A673 (cell line): ENCODE results near the gene ZEB2. TPM values are rescaled to one million over a fixed set of nuclear protein-coding genes. Genes with fewer than 3 reads are reported as not detected.
A peak's percentile ranks its signal among the peaks of the same experiment; 100 is the strongest.

ENCODE experiments used
- Bru-seq: library from RNA; stranded (reverse); fragments of 400-500 nt; gene quantifications from one replicate; lab custom pipeline; 2021; lab: Mats Ljungman, UMichigan
- BruChase-seq, 2 experiments: library from RNA; stranded (reverse); fragments of 400-500 nt; gene quantifications; one replicate each; lab custom pipeline; 2021; lab: Mats Ljungman, UMichigan
- BruUV-seq: library from RNA; stranded (reverse); fragments of 400-500 nt; replicated peaks from 2 replicates; lab custom pipeline; 2021; lab: Mats Ljungman, UMichigan
- CTCF ChIA-PET: fragments of 300-600 bp; sonication (Branson Sonifier 250); formaldehyde crosslinking; loops from one replicate; lab custom pipeline; 2022; ENCODE audit warnings: antibody characterized with exemption; lab: Charles Lee
- POLR2A ChIA-PET: fragments of 300-600 bp; sonication (Branson Sonifier 250); formaldehyde crosslinking; loops from one replicate; lab custom pipeline; 2022; ENCODE audit warnings: antibody characterized with exemption; ENCODE audit not compliant: low non-redundant PET; lab: Charles Lee
- DNase-seq: peaks from one replicate; pipeline ENCODE4 v3.0.0-alpha.2; 2015; ENCODE audit warnings: low spot score
- H3K27ac ChIP-seq: fragments of 200-600 bp; sonication (generic); 2 replicates; pipeline ENCODE4 v1.5.1; 2016; ENCODE audit warnings: mixed run types, low read depth, mild to moderate bottlenecking, mixed read lengths, antibody characterized with exemption, low read length; ENCODE audit not compliant: poor library complexity, severe bottlenecking
- H3K27me3 ChIP-seq: fragments of 200-600 bp; sonication (generic); replicated peaks from 2 replicates; pipeline ENCODE4 v1.6.1; 2017; ENCODE audit warnings: mixed run types, low read depth, mild to moderate bottlenecking, mixed read lengths, antibody characterized with exemption, low read length; ENCODE audit not compliant: insufficient read depth, poor library complexity
- H3K36me3 ChIP-seq: fragments of 200-600 bp; sonication (generic); 2 replicates; pipeline ENCODE4 v1.6.1; 2016; ENCODE audit warnings: mixed run types, mild to moderate bottlenecking, mixed read lengths, antibody characterized with exemption, low read length; ENCODE audit not compliant: insufficient read depth, poor library complexity, severe bottlenecking
- H3K4me1 ChIP-seq: fragments of 200-600 bp; sonication (generic); 2 replicates; pipeline ENCODE4 v1.6.1; 2017; ENCODE audit warnings: mixed run types, mild to moderate bottlenecking, mixed read lengths, antibody characterized with exemption, low read length; ENCODE audit not compliant: insufficient read depth, poor library complexity, severe bottlenecking
- H3K4me3 ChIP-seq: fragments of 200-600 bp; sonication (generic); 2 replicates; pipeline ENCODE4 v1.5.1; 2016; ENCODE audit warnings: low read depth, mixed run types, mild to moderate bottlenecking, mixed read lengths, low read length; ENCODE audit not compliant: poor library complexity, severe bottlenecking
- H3K9me3 ChIP-seq: fragments of 200-600 bp; sonication (generic); 2 replicates; pipeline ENCODE4 v1.6.1; 2016; ENCODE audit warnings: mixed run types, low read depth, mild to moderate bottlenecking, mixed read lengths, antibody characterized with exemption, low read length; ENCODE audit not compliant: poor library complexity, severe bottlenecking
- EZH2 ChIP-seq: fragments of 200-600 bp; sonication (generic); IDR thresholded peaks from 2 replicates; pipeline ENCODE4 v1.6.1; 2017; ENCODE audit warnings: borderline replicate concordance, low read depth, mild to moderate bottlenecking, mixed read lengths, antibody characterized with exemption, low read length; ENCODE audit not compliant: poor library complexity, severe bottlenecking
- intact Hi-C: fragments of 100-400 bp; cut with micrococcal nuclease; formaldehyde crosslinking; loops from one replicate; pipeline ENCODE4 v1.10.0; 2022; ENCODE audit not compliant: unreplicated experiment
- long read RNA-seq: library from polyadenylated mRNA; stranded (forward); transcript quantifications from one replicate; pipeline ENCODE4 v2.0.0, GENCODE V29; 2022
- total RNA-seq: library from RNA; stranded (reverse); gene quantifications from 2 replicates; pipeline ENCODE4 v1.2.3, GENCODE V29; 2021
- TF ChIP-seq, protein P1 (sequence below): fragments of 300-800, 200-600 bp; sonication (generic); conservative IDR thresholded peaks from 2 replicates; pipeline ENCODE4 v1.5.1; 2017; ENCODE audit warnings: low read depth, mild to moderate bottlenecking, antibody characterized with exemption, low read length, moderate library complexity, mixed read lengths

The ZEB2 gene
- total RNA-seq (146 TPM in 2 replicates), Bru-seq, nascent RNA (percentile 99 among the genes with signal in this experiment), BruChase-seq, experiment 1, labeled RNA remaining after a 2-hour chase (percentile 93 among the genes with signal in this experiment), BruChase-seq, experiment 2, labeled RNA remaining after a 6-hour chase (percentile 81 among the genes with signal in this experiment)
- long read RNA-seq, full-length matches to known transcripts = 22 of 49 reads
- long read RNA-seq, partial matches to known transcripts = 10 of 49 reads
- long read RNA-seq, other reads (novel, unspliced or antisense) = 17 of 49 reads

DNA sequence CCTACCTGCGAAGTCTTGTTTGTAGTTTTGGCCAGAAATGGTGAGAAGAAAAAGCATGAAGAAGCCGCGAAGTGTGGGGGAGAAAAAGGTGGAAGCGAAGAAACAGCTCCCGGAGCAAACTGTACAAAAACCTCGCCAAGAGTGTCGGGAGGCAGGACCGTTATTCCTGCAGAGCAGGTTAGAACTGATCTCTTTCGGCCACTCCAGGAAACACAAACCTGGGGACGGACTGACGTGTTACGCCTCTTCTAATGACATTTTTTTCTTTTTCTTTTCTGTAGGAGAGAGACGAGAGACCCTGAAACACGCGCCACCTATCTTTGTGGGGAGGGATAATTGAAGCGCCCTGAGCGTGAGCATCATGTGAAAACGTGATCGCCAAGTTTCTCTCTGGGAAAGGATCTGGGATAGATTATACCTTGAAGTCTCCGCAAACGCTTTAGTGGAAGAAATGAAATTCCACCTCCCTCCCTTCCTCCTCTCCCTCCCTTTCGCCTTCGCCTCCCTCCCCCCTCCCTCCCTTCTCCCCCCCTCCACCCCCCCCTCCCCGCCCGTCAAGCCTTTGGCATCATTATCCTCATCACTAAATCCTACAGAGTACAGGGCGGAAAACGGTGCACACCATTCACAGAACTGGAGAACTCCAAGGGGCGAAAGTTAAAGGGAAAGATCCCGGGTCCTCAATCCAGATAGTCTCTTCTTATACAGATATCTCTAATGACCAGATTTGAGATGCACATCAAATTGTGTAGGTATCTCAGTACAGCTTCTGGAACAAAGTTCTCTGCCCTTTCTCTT is at the start of gene ZEB2:
Gene ZEB2, minus strand, starts transcription at position 186 of the 798 bp plus-strand sequence. CDS start 2,769 bp downstream, outside the sequence.
- BruUV-seq = no TSS peak
- Histone ChIP-seq H3K27me3 (no peaks in the 10 kb centered on the region), H3K27ac (peak within 1 kb of the TSS; percentile 98), H3K4me1 (peaks cover 25% of the 10 kb centered on the region), H3K9me3 (no peaks in the 10 kb centered on the region), H3K4me3 (peak within 1 kb of the TSS; percentile 66), H3K36me3 (no peaks in the 10 kb centered on the region)
- no peak for TF ChIP-seq EZH2
- TF ChIP-seq, protein P1, sequence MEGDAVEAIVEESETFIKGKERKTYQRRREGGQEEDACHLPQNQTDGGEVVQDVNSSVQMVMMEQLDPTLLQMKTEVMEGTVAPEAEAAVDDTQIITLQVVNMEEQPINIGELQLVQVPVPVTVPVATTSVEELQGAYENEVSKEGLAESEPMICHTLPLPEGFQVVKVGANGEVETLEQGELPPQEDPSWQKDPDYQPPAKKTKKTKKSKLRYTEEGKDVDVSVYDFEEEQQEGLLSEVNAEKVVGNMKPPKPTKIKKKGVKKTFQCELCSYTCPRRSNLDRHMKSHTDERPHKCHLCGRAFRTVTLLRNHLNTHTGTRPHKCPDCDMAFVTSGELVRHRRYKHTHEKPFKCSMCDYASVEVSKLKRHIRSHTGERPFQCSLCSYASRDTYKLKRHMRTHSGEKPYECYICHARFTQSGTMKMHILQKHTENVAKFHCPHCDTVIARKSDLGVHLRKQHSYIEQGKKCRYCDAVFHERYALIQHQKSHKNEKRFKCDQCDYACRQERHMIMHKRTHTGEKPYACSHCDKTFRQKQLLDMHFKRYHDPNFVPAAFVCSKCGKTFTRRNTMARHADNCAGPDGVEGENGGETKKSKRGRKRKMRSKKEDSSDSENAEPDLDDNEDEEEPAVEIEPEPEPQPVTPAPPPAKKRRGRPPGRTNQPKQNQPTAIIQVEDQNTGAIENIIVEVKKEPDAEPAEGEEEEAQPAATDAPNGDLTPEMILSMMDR = peak; percentile 79
- peak; percentile 97 for DNase-seq
- POLR2A ChIA-PET = interaction anchor here (0.6 kb wide), 1 partner anchor 852 kb away, joined by 3 read pairs; no protein-coding TSS in a partner anchor
- CTCF ChIA-PET = interaction anchor here (0.7 kb wide), 1 partner anchor 48 kb away, joined by 3 read pairs; no protein-coding TSS in a partner anchor
- intact Hi-C loops = loop anchor here (2.0 to 10.0 kb wide), 7 partner anchors 188 to 1795 kb away; a partner anchor contains a TSS

DNA sequence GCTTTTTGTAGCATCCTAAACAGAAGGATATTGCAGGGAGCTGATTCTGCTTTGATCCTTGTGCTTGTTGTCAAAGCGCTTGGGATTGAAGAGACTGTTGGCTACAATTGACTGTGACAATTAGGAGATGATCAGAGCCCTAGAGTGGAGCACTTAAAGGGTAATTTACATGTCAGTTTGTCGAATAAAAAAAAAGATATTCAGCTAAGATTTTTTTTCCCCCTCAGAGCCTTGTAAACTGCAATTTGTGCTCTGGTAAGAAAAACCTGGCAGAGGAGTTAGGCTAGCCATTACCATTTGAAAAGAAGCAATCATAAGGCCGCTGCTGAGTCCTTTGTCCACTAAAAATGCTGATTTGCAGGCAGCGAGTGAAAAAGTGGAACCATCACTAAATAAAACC is 47.8 kb upstream of the ZEB2 start:
- CTCF ChIA-PET = no interaction called here
- no peak overlapping the region for H3K27ac ChIP-seq

DNA sequence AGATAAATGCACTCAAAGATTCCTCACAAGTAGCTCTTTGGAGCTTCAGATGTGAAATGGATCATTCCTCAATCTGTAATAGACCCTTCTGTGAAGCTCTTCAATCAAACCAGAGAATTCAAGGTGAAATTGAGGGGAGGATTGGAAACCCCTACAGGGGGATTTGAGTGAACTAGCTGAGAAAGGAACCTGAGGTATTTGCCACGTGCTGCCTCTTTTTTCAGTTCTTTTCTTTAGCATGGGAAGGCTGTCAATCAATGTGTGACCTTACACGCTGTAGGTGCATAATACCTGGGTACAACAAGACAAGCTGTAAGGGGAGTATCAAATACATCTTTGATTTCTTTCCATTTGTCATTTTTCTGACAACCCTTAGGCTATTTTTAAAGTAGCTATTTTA is 46.5 kb upstream of the ZEB2 start:
- intact Hi-C loops = no loop called here
- Histone ChIP-seq H3K4me1 (no peaks in the 10 kb centered on the region), H3K4me3 (no peak overlapping the region), H3K27ac (no peak overlapping the region), H3K36me3 (no peaks in the 10 kb centered on the region), H3K9me3 (no peaks in the 10 kb centered on the region), H3K27me3 (no peaks in the 10 kb centered on the region)
- no TSS peak for BruUV-seq
- TF ChIP-seq, protein P1 = no peak
- no peak for DNase-seq
- POLR2A ChIA-PET = no interaction called here
- CTCF ChIA-PET = no interaction called here

More for the DNA sequence above, 47.8 kb upstream of the ZEB2 start:
- no peak for DNase-seq
- Histone ChIP-seq H3K4me1 (no peaks in the 10 kb centered on the region), H3K27me3 (no peaks in the 10 kb centered on the region), H3K36me3 (no peaks in the 10 kb centered on the region), H3K9me3 (no peaks in the 10 kb centered on the region), H3K4me3 (no peak overlapping the region)
- intact Hi-C loops = no loop called here
- POLR2A ChIA-PET = no interaction called here
- no TSS peak for BruUV-seq
- no peak for TF ChIP-seq EZH2
- TF ChIP-seq, protein P1 = no peak
